Adipose tissue (tissue), 3 donors: ENCODE measurements around the gene LPCAT4. TPM values are rescaled to one million over a fixed set of nuclear protein-coding genes. Genes with fewer than 3 reads are reported as not detected.
A peak's percentile ranks its signal among the peaks of the same experiment; 100 is the strongest.
"Not testable (repeated sequence)": the region's sequence is repeated elsewhere in the genome, so short reads cannot be mapped to it uniquely, and the experiment has no call there.

Experiments used
- H3K27ac ChIP-seq: one replicate; pipeline ENCODE4 v1.5.1; 2013; ENCODE audit warnings: low read depth, low read length
- WGBS, 3 donors: extraction: QIAGEN DNeasy Blood & Tissue Kit; methylation state at CpG; one replicate each; pipeline ENCODE4 v1.1.7; 2013; 5-methylcytosine and 5-hydroxymethylcytosine counted together
- polyA plus RNA-seq, 3 donors: library from polyadenylated mRNA; stranded (reverse); fragments of 200-250 nt; gene quantifications; one replicate each; pipeline ENCODE4 v1.2.3, GENCODE V29; 2013
- donor health status: healthy with polysubstance abuse.
- donor health status: Bipolar disorder and iron deficiency.
- donor health status: healthy.

LPCAT4 gene
- polyA plus RNA-seq, 3 donors: 11.4 to 39.8 (median 20.7) TPM

GRCh38 chr15:34342213-34342736 is 24.7 kb downstream of the LPCAT4 start:
- WGBS, 3 donors: 37 to 41% (median 38%) methylated on average over 26 of the region's 26 CpGs
- H3K27ac ChIP-seq: not testable (repeated sequence)

GRCh38 chr15:34341381-34342212 is 25.4 kb downstream of the LPCAT4 start:
- H3K27ac ChIP-seq: no peak overlapping the region
- WGBS, 3 donors: 87 to 94% (median 90%) methylated on average over 15 of the region's 15 CpGs

GRCh38 chr15:34339946-34340345 is 27.1 kb downstream of the LPCAT4 start:
- 95 to 99% (median 95%) methylated on average over 3 of the region's 3 CpGs for WGBS, 3 donors
- no peak overlapping the region for H3K27ac ChIP-seq

- 71 to 82% (median 77%) methylated on average over 16 of the region's 16 CpGs for WGBS, 3 donors
- no peak overlapping the region for H3K27ac ChIP-seq
These were observed 28.6 kb downstream of the LPCAT4 start for GRCh38 chr15:34338347-34338746.

GRCh38 chr15:34337557-34338306 is 29.3 kb downstream of the LPCAT4 start, which contains the start of gene SLC12A6:
SLC12A6 (minus strand) TSS chr15:34337781; CDS start chr15:34336680, 1,101 bp downstream.
- H3K27ac ChIP-seq: peak within 1 kb of the TSS; percentile 47
- WGBS, 3 donors: 0 to 1% (median 1%) methylated on average over 72 to 78 of the region's 78 CpGs

GRCh38 chr15:34336991-34337556 is 29.9 kb downstream of the LPCAT4 start:
- WGBS, 3 donors: 1 to 2% (median 2%) methylated on average over 25 to 26 of the region's 26 CpGs
- H3K27ac ChIP-seq: peak overlapping the region; percentile 47

- WGBS, 3 donors: 77 to 79% (median 77%) methylated on average over 16 of the region's 16 CpGs
- H3K27ac ChIP-seq: no peak overlapping the region
These were observed 30.6 kb downstream of the LPCAT4 start for GRCh38 chr15:34336231-34336990.

- WGBS, 3 donors: 48 to 86% (median 49%) methylated on average over 3 of the region's 3 CpGs
- H3K27ac ChIP-seq: no peak overlapping the region
These were observed 31.6 kb downstream of the LPCAT4 start for GRCh38 chr15:34335176-34336032.

- H3K27ac ChIP-seq: no peak overlapping the region
- 31 to 55% (median 44%) methylated on average over 4 of the region's 4 CpGs for WGBS, 3 donors
These were observed 32.3 kb downstream of the LPCAT4 start for GRCh38 chr15:34334672-34335071.

GRCh38 chr15:34332553-34333120 is 34.4 kb downstream of the LPCAT4 start:
- 93 to 98% (median 98%) methylated on average over 6 of the region's 6 CpGs for WGBS, 3 donors
- no peak overlapping the region for H3K27ac ChIP-seq

GRCh38 chr15:34331809-34332208 is 35.2 kb downstream of the LPCAT4 start:
- WGBS, 3 donors: 63 to 79% (median 67%) methylated on average over 2 of the region's 2 CpGs
- H3K27ac ChIP-seq: no peak overlapping the region

GRCh38 chr15:34330279-34330678 is 36.7 kb downstream of the LPCAT4 start:
- H3K27ac ChIP-seq: no peak overlapping the region
- WGBS, 3 donors: 93 to 99% (median 96%) methylated on average over 5 of the region's 5 CpGs

GRCh38 chr15:34329006-34329405 is 38.0 kb downstream of the LPCAT4 start:
- H3K27ac ChIP-seq: no peak overlapping the region
- WGBS, 3 donors: 66 to 76% (median 67%) methylated on average over 2 of the region's 2 CpGs

GRCh38 chr15:34327906-34328305 is 39.1 kb downstream of the LPCAT4 start:
- no peak overlapping the region for H3K27ac ChIP-seq
- 69 to 75% (median 71%) methylated on average over 4 of the region's 4 CpGs for WGBS, 3 donors

- no peak overlapping the region for H3K27ac ChIP-seq
These were observed 41.6 kb downstream of the LPCAT4 start for GRCh38 chr15:34325368-34325767.

- 94 to 96% (median 95%) methylated on average over 1 of the region's 1 CpG for WGBS, 3 donors
- no peak overlapping the region for H3K27ac ChIP-seq
These were observed 42.1 kb downstream of the LPCAT4 start for GRCh38 chr15:34324933-34325332.

- no peak overlapping the region for H3K27ac ChIP-seq
- 94 to 97% (median 96%) methylated on average over 10 of the region's 10 CpGs for WGBS, 3 donors
These were observed 43.8 kb downstream of the LPCAT4 start for GRCh38 chr15:34323217-34323616.
